GM19372 (cell line): ENCODE measurements around the gene C3AR1.
A peak's percentile ranks its signal among the peaks of the same experiment; 100 is the strongest.
"Not testable (repeated sequence)": the region's sequence is repeated elsewhere in the genome, so short reads cannot be mapped to it uniquely, and the experiment has no call there.

ENCODE experiments used
- ATAC-seq: cut with Tn5 transposase; IDR thresholded peaks from one replicate; pipeline ENCODE4 v1.9.1; 2021; ENCODE audit warnings: mild to moderate bottlenecking, low read depth, moderate library complexity; ENCODE audit not compliant: unreplicated experiment

C3AR1 gene

GRCh38 chr12:8065991-8066594, at the start of gene C3AR1:
C3AR1 (minus strand) TSS chr12:8066359; CDS start chr12:8060185, 6,174 bp downstream.
- peak; percentile 56 for ATAC-seq

- ATAC-seq = not testable (repeated sequence)
Measured at GRCh38 chr12:8113117-8113516, 47.0 kb upstream of the C3AR1 start.

GRCh38 chr12:8108808-8109398, 42.7 kb upstream of the C3AR1 start:
- ATAC-seq = no peak

- ATAC-seq = no peak
Measured at GRCh38 chr12:8099235-8099634, 33.1 kb upstream of the C3AR1 start.

GRCh38 chr12:8096281-8096915, 30.2 kb upstream of the C3AR1 start:
- no peak for ATAC-seq

DNA sequence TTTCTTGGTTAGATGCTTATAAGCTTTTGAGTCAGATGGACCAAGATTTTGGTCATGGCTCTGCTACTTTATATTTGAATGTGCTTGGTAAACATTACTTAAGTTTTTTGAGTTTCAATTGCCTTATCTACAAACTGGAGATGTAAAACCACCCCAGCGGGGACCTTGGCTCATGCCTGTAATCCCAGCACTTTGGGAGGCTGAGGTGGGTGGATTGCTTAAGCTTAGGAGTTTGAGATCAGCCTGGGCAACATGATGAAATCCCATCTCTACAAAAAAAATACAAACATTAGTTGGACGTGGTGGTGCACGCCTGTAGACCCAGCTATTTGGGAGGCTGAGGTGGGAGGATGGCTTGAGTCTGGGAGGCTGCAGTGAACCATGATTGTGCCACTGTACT, 27.1 kb upstream of the C3AR1 start:
- no peak for ATAC-seq

- ATAC-seq = no peak
Measured at GRCh38 chr12:8089716-8090115, 23.6 kb upstream of the C3AR1 start.

- not testable (repeated sequence) for ATAC-seq
Measured at GRCh38 chr12:8089277-8089676, 23.1 kb upstream of the C3AR1 start.

DNA sequence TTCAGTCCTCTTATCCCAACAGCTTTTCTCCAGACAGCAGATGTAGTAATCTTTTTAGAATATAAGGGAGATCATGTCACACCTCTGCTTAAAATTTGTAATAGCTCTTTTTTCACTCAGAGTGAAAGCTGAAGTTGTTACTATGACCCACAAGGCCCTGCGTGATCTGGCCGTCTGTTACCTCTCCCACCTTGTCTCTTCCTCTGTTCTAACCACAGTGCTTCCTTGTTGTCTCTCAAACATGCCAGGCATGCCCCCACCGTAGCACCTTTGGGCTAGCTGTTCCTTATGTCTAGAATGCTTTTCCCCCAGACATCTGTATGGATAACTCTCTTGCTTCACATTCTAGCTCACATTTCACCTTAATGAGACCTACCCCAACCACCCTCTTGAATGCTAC, 22.4 kb upstream of the C3AR1 start:
- ATAC-seq = no peak

DNA sequence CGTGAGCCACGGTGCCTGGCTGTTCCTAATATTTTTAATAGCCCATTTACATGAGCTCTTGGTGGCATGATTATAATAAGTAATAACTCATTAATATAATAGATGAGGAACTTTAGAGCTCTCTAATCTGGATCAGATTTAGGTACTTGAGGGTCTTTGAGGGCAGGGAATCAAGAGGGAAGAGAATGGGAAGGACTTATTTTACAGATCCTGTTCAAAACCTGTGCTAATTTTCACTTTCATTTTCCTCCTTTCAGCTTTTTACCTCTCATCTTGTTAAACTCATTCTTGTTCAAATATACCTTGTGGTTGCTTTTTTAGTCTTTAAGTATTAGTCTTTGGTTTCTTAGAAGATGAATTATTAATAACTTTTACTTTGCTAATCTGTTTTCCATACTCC, 21.5 kb upstream of the C3AR1 start:
- no peak for ATAC-seq

- ATAC-seq = not testable (repeated sequence)
Measured at GRCh38 chr12:8084351-8084750, 18.2 kb upstream of the C3AR1 start.

DNA sequence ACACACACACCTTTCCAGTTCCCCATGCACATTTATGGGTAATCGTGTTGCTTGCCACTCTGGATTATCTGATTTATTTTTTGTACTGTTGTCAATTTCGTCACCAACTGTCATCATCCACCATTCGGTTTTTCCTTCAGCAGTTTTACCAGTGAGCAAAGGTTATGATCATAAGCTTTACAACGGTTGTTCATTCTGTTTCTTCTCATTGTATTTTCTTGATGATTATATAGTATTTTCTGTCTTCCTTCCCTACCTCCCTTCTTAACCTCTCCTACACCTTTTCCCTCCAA, 16.6 kb upstream of the C3AR1 start:
- no peak for ATAC-seq

GRCh38 chr12:8081251-8081920, 15.2 kb upstream of the C3AR1 start:
- peak; percentile 35 for ATAC-seq

DNA sequence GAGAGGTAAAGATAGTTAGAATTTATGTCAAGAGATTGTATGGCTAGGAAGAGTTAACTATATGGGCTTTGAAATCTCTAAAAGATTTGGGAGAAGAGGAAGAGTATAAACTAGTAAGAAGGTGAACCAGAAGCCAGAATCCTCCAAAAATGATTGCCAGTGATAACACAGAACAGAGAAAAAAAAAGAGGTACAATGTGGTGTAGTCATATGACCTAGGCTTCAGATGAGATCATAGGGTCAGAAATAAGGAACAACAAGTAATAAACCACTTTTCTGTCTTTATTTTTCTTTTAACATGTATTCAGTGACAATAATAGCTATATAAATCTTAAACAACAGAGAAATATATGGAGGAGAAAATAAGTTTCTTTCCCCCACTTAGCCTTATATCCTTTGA, 14.0 kb upstream of the C3AR1 start:
- ATAC-seq = no peak

DNA sequence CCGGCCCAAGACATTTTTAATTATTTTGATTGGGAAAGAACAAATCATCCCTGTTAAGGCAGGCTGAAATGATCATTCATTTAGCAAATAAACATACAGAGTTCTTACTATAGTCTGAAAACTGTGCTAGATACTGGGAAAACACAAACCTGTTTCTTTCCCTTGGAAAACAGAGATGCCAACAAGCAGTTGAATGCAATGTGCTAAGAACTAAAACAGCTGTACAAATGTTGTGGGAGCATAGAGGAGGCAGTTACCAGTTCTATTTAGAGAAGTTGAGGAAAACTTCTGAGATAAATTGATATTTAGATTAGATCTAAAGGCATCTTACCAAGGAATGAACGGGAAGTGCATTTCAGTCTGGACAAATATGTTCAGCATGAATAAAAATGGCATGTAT, 12.8 kb upstream of the C3AR1 start:
- ATAC-seq = no peak

DNA sequence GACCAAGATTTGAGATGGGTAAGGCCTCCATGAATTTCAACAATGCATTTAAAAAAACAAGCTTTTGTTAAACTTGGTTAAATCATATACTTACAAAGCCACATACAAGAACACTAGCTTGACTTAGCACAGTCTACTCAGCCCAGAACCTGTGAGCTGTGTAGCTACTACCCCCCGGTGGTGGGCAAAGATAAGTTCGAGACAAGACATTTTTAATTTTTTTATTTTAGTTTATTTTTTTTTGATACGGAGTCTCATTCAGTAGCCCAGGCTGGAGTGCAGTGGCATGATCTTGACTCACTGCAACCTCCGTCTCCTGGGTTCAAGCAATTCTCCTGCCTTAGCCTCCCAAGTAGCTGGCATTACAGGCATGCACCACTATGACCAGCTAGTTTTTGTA, 12.2 kb upstream of the C3AR1 start:
- ATAC-seq = no peak

GRCh38 chr12:8077207-8077606, 11.0 kb upstream of the C3AR1 start:
- no peak for ATAC-seq

DNA sequence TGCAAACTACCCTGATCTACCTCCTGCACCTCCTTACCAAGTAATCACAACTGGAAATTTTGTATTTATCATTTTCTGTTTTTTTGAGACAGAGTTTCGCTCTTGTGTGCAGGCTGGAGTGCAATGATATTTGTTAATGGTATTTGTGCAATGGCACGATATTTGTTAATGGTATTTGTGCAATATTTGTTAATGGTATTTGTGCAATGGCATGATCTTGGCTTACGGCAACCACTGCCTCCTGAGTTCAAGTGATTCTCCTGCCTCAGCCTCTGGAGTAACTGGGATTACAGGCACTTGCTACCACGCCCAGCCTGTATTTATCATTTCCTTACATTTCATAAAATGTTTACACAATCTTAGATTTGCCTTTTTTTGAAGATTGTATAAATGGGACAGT, 10.2 kb upstream of the C3AR1 start:
- no peak for ATAC-seq

- ATAC-seq = no peak
Measured at GRCh38 chr12:8075935-8076334, 9.8 kb upstream of the C3AR1 start.

GRCh38 chr12:8071820-8072219, 5.7 kb upstream of the C3AR1 start:
- not testable (repeated sequence) for ATAC-seq

DNA sequence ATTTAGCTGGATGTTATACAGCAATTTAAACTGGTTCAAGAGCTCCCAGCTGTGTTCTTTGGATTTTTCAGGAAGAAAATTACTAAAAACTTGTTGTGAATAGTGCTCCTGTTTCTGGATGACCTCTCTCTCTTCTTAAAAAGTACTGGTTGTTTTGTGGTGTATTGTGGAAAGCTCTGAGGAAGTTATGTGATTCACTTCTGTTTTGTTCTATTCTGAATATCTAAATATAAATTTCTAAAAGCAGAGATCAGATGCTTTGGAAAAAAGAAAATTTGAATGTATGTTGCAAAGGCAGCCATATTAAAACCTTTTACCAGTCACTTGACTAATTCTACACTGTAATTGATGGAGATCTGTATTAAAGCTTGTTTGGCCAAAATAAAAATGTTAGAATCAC, 3.4 kb upstream of the C3AR1 start:
- ATAC-seq = no peak

GRCh38 chr12:8064131-8064530, 2.0 kb downstream of the C3AR1 start:
- no peak for ATAC-seq
